Measurements from ENCODE around the gene INO80D.

Gene INO80D

DNA sequence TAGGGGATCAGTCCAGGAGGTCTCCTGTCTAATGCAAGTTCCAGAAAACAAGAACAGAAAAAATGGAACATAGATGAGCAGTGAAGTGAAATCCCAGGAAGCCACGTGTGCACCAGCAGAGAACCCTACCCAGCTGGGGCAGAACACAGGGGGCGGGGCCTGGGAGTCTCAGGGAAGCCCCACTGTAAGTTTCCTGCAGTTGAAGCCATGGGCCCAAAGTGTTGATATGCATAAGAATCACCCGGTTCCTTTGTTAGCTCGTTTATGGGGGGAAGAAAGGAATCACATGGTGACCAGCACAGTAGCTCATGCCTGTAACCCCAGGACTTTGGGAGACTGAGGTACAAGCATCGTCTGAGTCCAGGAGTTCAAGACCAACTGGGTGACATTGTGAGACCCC is 131.3 kb downstream of the INO80D start:
- TF ChIP-seq, protein P1, sequence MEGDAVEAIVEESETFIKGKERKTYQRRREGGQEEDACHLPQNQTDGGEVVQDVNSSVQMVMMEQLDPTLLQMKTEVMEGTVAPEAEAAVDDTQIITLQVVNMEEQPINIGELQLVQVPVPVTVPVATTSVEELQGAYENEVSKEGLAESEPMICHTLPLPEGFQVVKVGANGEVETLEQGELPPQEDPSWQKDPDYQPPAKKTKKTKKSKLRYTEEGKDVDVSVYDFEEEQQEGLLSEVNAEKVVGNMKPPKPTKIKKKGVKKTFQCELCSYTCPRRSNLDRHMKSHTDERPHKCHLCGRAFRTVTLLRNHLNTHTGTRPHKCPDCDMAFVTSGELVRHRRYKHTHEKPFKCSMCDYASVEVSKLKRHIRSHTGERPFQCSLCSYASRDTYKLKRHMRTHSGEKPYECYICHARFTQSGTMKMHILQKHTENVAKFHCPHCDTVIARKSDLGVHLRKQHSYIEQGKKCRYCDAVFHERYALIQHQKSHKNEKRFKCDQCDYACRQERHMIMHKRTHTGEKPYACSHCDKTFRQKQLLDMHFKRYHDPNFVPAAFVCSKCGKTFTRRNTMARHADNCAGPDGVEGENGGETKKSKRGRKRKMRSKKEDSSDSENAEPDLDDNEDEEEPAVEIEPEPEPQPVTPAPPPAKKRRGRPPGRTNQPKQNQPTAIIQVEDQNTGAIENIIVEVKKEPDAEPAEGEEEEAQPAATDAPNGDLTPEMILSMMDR (conservative IDR thresholded peaks at IDR 0.05; ENCODE audit: control insufficient read depth, insufficient read depth, low read depth, low read length): no peak
- H3K4me3 ChIP-seq (ENCODE audit: control insufficient read depth, low read depth, low read length): no peak overlapping the region
- no peak for DNase-seq (ENCODE audit: low read depth)

DNA sequence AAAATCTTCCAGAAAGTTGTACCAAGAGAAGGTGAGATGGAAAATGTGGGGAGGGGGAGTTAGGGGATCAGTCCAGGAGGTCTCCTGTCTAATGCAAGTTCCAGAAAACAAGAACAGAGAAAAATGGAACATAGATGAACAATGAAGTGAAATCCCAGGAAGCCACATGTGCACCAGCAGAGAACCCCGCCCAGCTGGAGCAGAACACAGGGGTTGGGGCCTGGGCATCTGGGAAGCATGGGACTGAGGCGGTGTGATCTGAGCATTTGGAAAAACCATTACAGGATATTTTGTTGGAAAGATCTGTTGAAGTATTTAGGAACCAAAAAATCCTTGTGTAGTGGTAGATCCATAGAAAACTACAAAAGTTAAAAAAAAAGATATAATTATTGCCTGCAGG is 133.7 kb downstream of the INO80D start:
- no peak for DNase-seq (ENCODE audit: low read depth)
- TF ChIP-seq, protein P1 (conservative IDR thresholded peaks at IDR 0.05; ENCODE audit: control insufficient read depth, insufficient read depth, low read depth, low read length): no peak
- no peak overlapping the region for H3K4me3 ChIP-seq (ENCODE audit: control insufficient read depth, low read depth, low read length)

DNA sequence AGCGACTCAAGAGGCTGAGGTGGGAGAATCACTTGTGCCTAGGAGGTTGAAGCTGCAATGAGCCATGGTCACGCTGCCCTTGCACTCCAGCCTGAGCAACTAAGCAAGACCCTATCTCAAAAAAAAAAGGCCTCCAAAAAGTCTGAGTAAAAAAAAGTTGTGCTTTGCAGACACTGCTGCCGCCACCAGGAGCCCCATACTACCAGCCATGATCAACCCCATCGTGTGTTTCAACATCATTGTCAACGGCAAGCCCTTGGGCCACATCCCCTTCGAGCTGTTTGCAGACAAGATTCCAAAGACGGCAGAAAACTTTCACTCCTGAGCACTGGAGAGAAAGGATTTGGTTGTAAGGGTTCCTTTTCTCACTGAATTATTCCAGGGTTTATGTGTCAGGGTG is 137.1 kb downstream of the INO80D start:
- no peak overlapping the region for H3K4me3 ChIP-seq (ENCODE audit: control insufficient read depth, low read depth, low read length)
- DNase-seq (ENCODE audit: low read depth): no peak
- TF ChIP-seq, protein P1 (conservative IDR thresholded peaks at IDR 0.05; ENCODE audit: control insufficient read depth, insufficient read depth, low read depth, low read length): no peak

DNA sequence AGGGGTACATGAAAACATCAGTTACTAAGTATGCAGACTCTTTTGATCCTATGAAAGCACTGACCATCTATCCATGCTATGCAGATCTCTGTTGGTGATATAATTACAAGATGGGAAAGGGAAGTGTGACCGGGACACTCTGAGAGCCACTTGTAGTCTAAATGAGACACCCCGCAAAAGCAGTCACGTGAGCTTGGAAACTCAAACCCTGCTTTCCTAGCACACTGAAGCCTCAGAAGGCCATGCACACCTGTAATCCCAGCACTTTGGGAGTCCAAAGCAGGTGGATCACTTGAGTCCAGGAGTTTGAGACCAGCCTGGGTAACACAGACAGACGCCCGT is 137.5 kb downstream of the INO80D start:
- TF ChIP-seq, protein P1 (conservative IDR thresholded peaks at IDR 0.05; ENCODE audit: control insufficient read depth, insufficient read depth, low read depth, low read length): no peak
- H3K4me3 ChIP-seq (ENCODE audit: control insufficient read depth, low read depth, low read length): no peak overlapping the region
- no peak for DNase-seq (ENCODE audit: low read depth)

DNA sequence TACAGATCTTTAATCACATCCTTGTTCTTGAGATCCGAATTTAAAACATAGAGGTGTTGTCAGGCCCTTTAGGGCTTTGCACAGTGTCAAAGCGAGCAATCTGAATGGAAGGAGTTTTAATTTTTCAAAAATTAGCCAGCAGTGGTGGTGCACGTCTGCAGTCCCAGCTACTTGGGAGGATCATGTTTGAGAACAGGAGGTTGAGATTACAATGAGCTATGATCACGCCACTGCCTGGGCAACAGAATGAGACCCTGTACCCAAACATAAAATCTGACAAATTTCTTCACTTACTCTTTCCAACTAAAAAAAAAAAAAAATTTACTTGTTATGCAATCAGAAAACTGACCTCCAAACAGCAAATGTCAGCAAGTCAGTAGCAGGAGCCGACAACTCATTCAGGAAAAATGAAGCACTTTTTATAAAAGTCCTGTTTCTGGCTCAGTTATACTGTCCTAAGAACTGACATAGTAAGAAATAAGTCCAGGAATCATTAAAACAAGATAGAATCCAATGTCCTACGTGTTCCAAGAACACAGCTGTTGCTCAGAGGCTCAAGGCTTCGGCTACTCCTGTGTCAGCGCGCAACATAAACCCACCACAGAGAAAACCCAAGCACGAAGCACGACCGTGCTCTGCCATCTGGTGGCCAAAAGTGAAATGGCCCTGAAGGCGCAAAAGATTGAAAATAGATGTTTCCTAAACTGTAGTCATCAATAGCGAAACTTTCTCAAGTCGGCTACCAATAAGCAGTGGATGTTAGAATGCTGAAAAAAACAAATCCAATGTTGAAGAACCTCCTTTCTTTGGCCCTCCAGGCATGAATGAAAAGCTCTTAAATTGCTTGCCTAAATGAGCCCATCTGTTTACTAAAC is 138.1 kb downstream of the INO80D start:
- peak overlapping the region; percentile 3 for H3K4me3 ChIP-seq (ENCODE audit: control insufficient read depth, low read depth, low read length)
- TF ChIP-seq, protein P1 (conservative IDR thresholded peaks at IDR 0.05; ENCODE audit: control insufficient read depth, insufficient read depth, low read depth, low read length): peak; percentile 98
- peak; percentile 76 for DNase-seq (ENCODE audit: low read depth)

DNA sequence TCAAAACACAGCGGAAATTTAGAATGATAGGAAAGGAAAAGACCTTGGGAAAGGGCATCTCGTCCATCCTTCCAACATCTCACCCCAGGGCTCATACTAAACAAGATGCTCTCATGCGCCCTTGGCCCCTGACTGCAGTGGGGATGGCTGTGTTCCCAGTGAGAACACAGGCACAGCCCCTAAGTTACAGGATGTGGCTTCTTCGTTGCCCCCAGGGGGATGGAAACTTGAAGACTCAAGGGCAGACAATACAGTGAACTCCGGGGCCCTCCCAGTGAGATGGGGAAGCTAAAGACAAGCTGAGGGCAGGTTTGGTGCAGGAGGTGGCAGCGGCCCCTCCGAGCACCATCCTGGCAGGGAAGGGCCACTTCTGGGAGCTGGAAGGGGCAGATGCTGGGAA is 139.7 kb downstream of the INO80D start:
- TF ChIP-seq, protein P1 (conservative IDR thresholded peaks at IDR 0.05; ENCODE audit: control insufficient read depth, insufficient read depth, low read depth, low read length): no peak
- no peak for DNase-seq (ENCODE audit: low read depth)
- no peak overlapping the region for H3K4me3 ChIP-seq (ENCODE audit: control insufficient read depth, low read depth, low read length)
